ENCODE results near the gene IQCE. TPM values are rescaled to one million over a fixed set of nuclear protein-coding genes. Genes with fewer than 3 reads are reported as not detected.

The IQCE gene
- total and polyA plus RNA-seq, 10 of the 15 experiments (the other 5 are each of a cell fraction or from before 2014, with no cell fraction given), result 0.37 to 8.1 (median 3.7) TPM

DNA sequence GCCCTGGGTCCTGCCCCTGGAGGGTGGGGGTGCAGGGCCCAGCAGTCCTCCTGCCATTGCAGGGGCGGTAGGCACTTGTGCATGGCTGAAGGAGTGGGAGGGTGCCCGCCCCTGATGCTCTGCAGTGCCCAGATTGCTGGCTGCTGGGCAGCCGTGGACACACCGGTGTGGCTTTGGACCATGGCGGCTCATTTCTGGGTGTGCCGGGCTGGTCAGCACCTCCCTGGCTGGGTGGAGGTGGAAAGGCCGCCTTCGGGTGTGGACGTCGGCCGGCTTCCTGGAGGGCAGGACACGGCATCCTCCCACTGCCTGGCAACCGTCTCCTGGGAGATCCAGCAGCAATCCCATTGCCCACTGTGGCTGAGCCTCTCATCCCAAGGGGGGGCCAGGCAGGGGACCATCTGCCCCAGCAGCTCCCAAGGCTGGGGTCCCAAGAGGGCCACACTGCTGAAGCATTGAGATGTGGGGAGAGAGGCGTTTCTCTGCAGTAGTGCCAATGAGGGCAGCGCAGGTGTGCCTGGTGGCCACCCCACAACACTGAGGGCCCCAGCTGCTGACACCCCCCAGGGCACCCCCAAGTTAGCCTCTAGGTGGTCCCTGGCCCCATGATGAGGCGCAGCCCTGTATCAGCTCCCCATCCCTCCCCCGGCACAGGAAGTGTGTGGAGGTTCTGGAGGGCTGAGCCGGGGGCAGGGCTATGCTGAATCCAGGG lies 85.9 kb downstream of the IQCE start:
- WGBS (ENCODE audit: insufficient coverage, insufficient replicate concordance, low lambda C conversion rate, missing lambda C conversion rate), result 66% methylated on average over 18 of the region's 18 CpGs
- peaks cover 7% of the 10 kb centered on the region for H3K79me2 ChIP-seq (ENCODE audit: control insufficient read depth, insufficient read depth, low read length)
- in situ Hi-C loops (cut with MboI), result no loop called here
- H3K9me3 ChIP-seq (replicated peaks; ENCODE audit: control insufficient read depth, insufficient read depth, low read length), result no peaks in the 10 kb centered on the region
- H3K4me1 ChIP-seq (ENCODE audit: control insufficient read depth, insufficient read depth, low read length), result peaks cover 30% of the 10 kb centered on the region
- RAD21 ChIA-PET (ENCODE audit: unreplicated experiment), result interaction anchor here (1.3 to 1.6 kb wide), 2 partner anchors 27 to 65 kb away, joined by 3 to 5 read pairs; no protein-coding TSS in a partner anchor
- DNase-seq (ENCODE audit: low read depth, low spot score) (no peak), ATAC-seq (peak; percentile 37), FAIRE-seq (no peak)
- intact Hi-C loops (cut with micrococcal nuclease; ENCODE audit: unreplicated experiment), result no loop called here
- peak overlapping the region; percentile 67 for H3K27ac ChIP-seq (ENCODE audit: control insufficient read depth, insufficient read depth)
- H3K4me2 ChIP-seq (ENCODE audit: control insufficient read depth, insufficient read depth), result peak overlapping the region; percentile 92
- H3K36me3 ChIP-seq (ENCODE audit: control insufficient read depth in 2 of 2, insufficient read depth in 2 of 2, low read length in 1 of 2), result peaks cover 0 to 11% of the 10 kb centered on the region in 2 experiments; a peak in 3 of 4 replicates
- no peaks in the 10 kb centered on the region for H4K20me1 ChIP-seq (ENCODE audit: control insufficient read depth, insufficient read depth)
- H3K9ac ChIP-seq (ENCODE audit: control insufficient read depth, insufficient read depth, low read length), result peak overlapping the region; percentile 67
- POLR2A ChIA-PET, result interaction anchor here (1.1 to 1.6 kb wide), 2 partner anchors 10 to 54 kb away, joined by 3 to 5 read pairs; no protein-coding TSS in a partner anchor
- CTCF ChIA-PET, result interaction anchor here (0.6 to 4.1 kb wide), 8 partner anchors 10 to 78 kb away, joined by 3 to 26 read pairs (median 4); no protein-coding TSS in a partner anchor
- TF ChIP-seq PBX3 (IDR thresholded peaks at IDR 0.05; ENCODE audit: insufficient replicate concordance, low read depth, low read length), result no peak
- TF ChIP-seq, protein P1, sequence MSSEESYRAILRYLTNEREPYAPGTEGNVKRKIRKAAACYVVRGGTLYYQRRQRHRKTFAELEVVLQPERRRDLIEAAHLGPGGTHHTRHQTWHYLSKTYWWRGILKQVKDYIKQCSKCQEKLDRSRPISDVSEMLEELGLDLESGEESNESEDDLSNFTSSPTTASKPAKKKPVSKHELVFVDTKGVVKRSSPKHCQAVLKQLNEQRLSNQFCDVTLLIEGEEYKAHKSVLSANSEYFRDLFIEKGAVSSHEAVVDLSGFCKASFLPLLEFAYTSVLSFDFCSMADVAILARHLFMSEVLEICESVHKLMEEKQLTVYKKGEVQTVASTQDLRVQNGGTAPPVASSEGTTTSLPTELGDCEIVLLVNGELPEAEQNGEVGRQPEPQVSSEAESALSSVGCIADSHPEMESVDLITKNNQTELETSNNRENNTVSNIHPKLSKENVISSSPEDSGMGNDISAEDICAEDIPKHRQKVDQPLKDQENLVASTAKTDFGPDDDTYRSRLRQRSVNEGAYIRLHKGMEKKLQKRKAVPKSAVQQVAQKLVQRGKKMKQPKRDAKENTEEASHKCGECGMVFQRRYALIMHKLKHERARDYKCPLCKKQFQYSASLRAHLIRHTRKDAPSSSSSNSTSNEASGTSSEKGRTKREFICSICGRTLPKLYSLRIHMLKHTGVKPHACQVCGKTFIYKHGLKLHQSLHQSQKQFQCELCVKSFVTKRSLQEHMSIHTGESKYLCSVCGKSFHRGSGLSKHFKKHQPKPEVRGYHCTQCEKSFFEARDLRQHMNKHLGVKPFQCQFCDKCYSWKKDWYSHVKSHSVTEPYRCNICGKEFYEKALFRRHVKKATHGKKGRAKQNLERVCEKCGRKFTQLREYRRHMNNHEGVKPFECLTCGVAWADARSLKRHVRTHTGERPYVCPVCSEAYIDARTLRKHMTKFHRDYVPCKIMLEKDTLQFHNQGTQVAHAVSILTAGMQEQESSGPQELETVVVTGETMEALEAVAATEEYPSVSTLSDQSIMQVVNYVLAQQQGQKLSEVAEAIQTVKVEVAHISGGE (CRISPR knock-in tag; IDR thresholded peaks at IDR 0.05), result no peak
- TF ChIP-seq SMARCA5 (IDR thresholded peaks at IDR 0.05), result no peak
- TF ChIP-seq YBX1 (IDR thresholded peaks at IDR 0.05), result no peak
- TF ChIP-seq GATAD2B (conservative IDR thresholded peaks at IDR 0.05; ENCODE audit: low read depth), result no peak
- no peak for TF ChIP-seq KLF5 (IDR thresholded peaks at IDR 0.05; ENCODE audit: partially characterized antibody)
- TF ChIP-seq ZNF622 (IDR thresholded peaks at IDR 0.05), result no peak
- TF ChIP-seq, protein P2, sequence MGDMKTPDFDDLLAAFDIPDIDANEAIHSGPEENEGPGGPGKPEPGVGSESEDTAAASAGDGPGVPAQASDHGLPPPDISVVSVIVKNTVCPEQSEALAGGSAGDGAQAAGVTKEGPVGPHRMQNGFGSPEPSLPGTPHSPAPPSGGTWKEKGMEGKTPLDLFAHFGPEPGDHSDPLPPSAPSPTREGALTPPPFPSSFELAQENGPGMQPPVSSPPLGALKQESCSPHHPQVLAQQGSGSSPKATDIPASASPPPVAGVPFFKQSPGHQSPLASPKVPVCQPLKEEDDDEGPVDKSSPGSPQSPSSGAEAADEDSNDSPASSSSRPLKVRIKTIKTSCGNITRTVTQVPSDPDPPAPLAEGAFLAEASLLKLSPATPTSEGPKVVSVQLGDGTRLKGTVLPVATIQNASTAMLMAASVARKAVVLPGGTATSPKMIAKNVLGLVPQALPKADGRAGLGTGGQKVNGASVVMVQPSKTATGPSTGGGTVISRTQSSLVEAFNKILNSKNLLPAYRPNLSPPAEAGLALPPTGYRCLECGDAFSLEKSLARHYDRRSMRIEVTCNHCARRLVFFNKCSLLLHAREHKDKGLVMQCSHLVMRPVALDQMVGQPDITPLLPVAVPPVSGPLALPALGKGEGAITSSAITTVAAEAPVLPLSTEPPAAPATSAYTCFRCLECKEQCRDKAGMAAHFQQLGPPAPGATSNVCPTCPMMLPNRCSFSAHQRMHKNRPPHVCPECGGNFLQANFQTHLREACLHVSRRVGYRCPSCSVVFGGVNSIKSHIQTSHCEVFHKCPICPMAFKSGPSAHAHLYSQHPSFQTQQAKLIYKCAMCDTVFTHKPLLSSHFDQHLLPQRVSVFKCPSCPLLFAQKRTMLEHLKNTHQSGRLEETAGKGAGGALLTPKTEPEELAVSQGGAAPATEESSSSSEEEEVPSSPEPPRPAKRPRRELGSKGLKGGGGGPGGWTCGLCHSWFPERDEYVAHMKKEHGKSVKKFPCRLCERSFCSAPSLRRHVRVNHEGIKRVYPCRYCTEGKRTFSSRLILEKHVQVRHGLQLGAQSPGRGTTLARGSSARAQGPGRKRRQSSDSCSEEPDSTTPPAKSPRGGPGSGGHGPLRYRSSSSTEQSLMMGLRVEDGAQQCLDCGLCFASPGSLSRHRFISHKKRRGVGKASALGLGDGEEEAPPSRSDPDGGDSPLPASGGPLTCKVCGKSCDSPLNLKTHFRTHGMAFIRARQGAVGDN (IDR thresholded peaks at IDR 0.05), result no peak
- no peak for TF ChIP-seq CHD1 (IDR thresholded peaks at IDR 0.05; ENCODE audit: low read depth, low read length)
- TF ChIP-seq, protein P3, sequence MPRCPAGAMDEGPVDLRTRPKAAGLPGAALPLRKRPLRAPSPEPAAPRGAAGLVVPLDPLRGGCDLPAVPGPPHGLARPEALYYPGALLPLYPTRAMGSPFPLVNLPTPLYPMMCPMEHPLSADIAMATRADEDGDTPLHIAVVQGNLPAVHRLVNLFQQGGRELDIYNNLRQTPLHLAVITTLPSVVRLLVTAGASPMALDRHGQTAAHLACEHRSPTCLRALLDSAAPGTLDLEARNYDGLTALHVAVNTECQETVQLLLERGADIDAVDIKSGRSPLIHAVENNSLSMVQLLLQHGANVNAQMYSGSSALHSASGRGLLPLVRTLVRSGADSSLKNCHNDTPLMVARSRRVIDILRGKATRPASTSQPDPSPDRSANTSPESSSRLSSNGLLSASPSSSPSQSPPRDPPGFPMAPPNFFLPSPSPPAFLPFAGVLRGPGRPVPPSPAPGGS (IDR thresholded peaks at IDR 0.05; ENCODE audit: borderline replicate concordance, insufficient read depth, low read depth, low read length, poor library complexity, severe bottlenecking), result no peak
- TF ChIP-seq FOS (IDR thresholded peaks at IDR 0.05; ENCODE audit: borderline replicate concordance, extremely low read depth, insufficient read length), result no peak
- TF ChIP-seq CREM (IDR thresholded peaks at IDR 0.05; ENCODE audit: low read depth), result no peak
- TF ChIP-seq NFXL1 (IDR thresholded peaks at IDR 0.05; ENCODE audit: borderline replicate concordance), result no peak
- BruUV-seq (replicated peaks), result no TSS peak
- no peaks in the 10 kb centered on the region for H3K27me3 ChIP-seq (replicated peaks in 1 of 2; ENCODE audit: control insufficient read depth in 2 of 2, insufficient read depth in 2 of 2, low read length in 1 of 2)
- SMC1A ChIA-PET (ENCODE audit: uncharacterized antibody, unreplicated experiment), result interaction anchor here (0.8 to 4.0 kb wide), 5 partner anchors 11 to 78 kb away, joined by 3 to 17 read pairs (median 3); partner anchors contain the start of gene TTYH3
- peak overlapping the region; percentile 75 for H2AFZ ChIP-seq (ENCODE audit: control insufficient read depth, low read depth, low read length)
- H3K4me3 ChIP-seq, result no peak overlapping the region
